ENCODE measurements around the gene USP22. TPM values are rescaled to one million over a fixed set of nuclear protein-coding genes. Genes with fewer than 3 reads are reported as not detected.

The USP22 gene
- total and polyA plus RNA-seq, 2 of the 8 experiments (the other 6 are each of a cell fraction or from before 2014, with no cell fraction given) = 221 to 316 TPM

DNA sequence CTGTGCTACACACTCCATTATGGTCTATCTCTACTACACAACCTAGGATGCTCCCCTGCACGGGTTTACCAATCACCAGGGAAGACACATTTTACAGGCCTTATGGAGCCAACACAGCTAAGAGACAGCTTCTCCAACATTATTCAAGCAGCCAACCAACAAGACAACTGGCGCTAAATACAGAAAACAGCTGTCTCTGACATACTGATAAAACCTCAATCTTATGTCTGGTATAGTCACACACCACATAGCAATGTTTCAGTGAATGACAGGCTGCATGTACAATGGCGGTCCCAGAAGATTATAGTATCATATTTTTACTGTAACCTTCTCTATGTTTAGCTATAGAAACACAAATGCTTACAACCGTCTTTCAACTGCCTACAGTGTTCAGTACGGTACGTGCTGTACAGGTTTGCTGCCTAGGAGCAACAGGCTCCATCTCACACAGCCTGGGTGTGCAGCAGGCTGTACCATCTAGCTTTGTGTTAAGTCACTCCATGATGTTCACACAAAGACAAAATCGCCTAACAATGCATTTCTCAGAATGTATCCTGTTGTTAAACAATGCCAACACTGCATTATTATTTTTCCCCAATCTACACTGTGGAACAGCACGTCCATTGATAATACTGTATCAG is 10.9 kb downstream of the USP22 start:
- H3K27ac ChIP-seq (ENCODE audit: low read depth, low read length) = no peak overlapping the region
- H3K79me1 ChIP-seq (ENCODE audit: low read depth, low read length) = peaks cover 9% of the 10 kb centered on the region
- no peak overlapping the region for H2AFZ ChIP-seq (ENCODE audit: low read length)
- peaks cover 3 to 16% (median 9%) of the 10 kb centered on the region in 4 experiments; a peak in 6 of 7 replicates for H3K4me1 ChIP-seq (replicated peaks in 1 of 4; ENCODE audit: control insufficient read depth in 3 of 4, insufficient read depth in 4 of 4, low read length in 3 of 4)
- H2BK120ac ChIP-seq (replicated peaks; ENCODE audit: low read depth, low read length) = no peak overlapping the region
- TF ChIP-seq POLR2A (IDR thresholded peaks at IDR 0.05; ENCODE audit: control extremely low read depth in 1 of 2, low read depth in 2 of 2, low read length in 2 of 2) (peak in 1 of 2 experiments; percentile 38; a peak in 1 of 3 replicates), SUZ12 (IDR thresholded peaks at IDR 0.05; ENCODE audit: low read length) (no peak)
- no peak overlapping the region for H2BK12ac ChIP-seq (ENCODE audit: low read depth, low read length)
- no peak overlapping the region for H3K4me3 ChIP-seq (ENCODE audit: extremely low read depth in 1 of 4, insufficient read depth in 2 of 4, low read depth in 3 of 4, low read length in 4 of 4)
- no peak overlapping the region for H3K14ac ChIP-seq (ENCODE audit: insufficient read length)
- H3K18ac ChIP-seq (ENCODE audit: extremely low read depth, low read length) = no peak overlapping the region
- no peak overlapping the region for H2BK5ac ChIP-seq (ENCODE audit: low read depth, low read length)
- no peak overlapping the region for H3K23ac ChIP-seq (ENCODE audit: insufficient read length)
- FAIRE-seq = no peak
- H3K4me2 ChIP-seq (ENCODE audit: insufficient read depth in 1 of 2, low read depth in 2 of 2, low read length in 2 of 2) = no peak overlapping the region
- H2AK5ac ChIP-seq (ENCODE audit: low read depth, low read length) = no peak overlapping the region
- H4K8ac ChIP-seq (ENCODE audit: extremely low read depth, insufficient read depth, low read length) = no peak overlapping the region
- no peak overlapping the region for H3K4ac ChIP-seq (replicated peaks; ENCODE audit: insufficient read length, low read depth, low read length)
- peaks cover 70% of the 10 kb centered on the region in 2 experiments for H4K20me1 ChIP-seq (replicated peaks in 1 of 2; ENCODE audit: control insufficient read depth in 1 of 2, insufficient read depth in 2 of 2, low read length in 2 of 2)
- DNase-seq (ENCODE audit: low read depth in 1 of 2, low spot score in 2 of 2) = no peak
- H3K23me2 ChIP-seq (ENCODE audit: low read depth, low read length) = no peaks in the 10 kb centered on the region
- 78% methylated on average over 8 of the region's 8 CpGs; no CpG with 5 or more reads in 1 of the 2 experiments for WGBS, 2 experiments (ENCODE audit: extremely low coverage in 1 of 2, insufficient coverage in 1 of 2, insufficient read length in 1 of 2, insufficient replicate concordance in 2 of 2, low coverage in 1 of 2, low lambda C conversion rate in 2 of 2, missing lambda C conversion rate in 1 of 2)
- no peaks in the 10 kb centered on the region for H3K27me3 ChIP-seq (replicated peaks in 1 of 4; ENCODE audit: control insufficient read depth in 3 of 4, extremely low read depth in 1 of 4, insufficient read depth in 3 of 4, low read length in 3 of 4)
- peaks cover 94 to 99% of the 10 kb centered on the region in 2 experiments for H3K79me2 ChIP-seq (ENCODE audit: control insufficient read depth in 1 of 2, insufficient read depth in 2 of 2, low read length in 2 of 2)
- H3K56ac ChIP-seq (replicated peaks; ENCODE audit: insufficient read length, low read depth, low read length) = no peak overlapping the region
- H4K91ac ChIP-seq (replicated peaks; ENCODE audit: insufficient read length, low read length) = no peak overlapping the region
- no peak overlapping the region for H2BK20ac ChIP-seq (ENCODE audit: low read length)
- no peak overlapping the region for H4K5ac ChIP-seq (ENCODE audit: insufficient read length, low read depth, low read length)
- POLR2A ChIA-PET (ENCODE audit: partially characterized antibody) = interaction anchor here (0.6 to 3.8 kb wide), 6 partner anchors 10 to 113 kb away, joined by 3 to 31 read pairs (median 3); partner anchors contain the start of gene USP22
- H3K36me3 ChIP-seq (ENCODE audit: control insufficient read depth in 2 of 4, insufficient read depth in 4 of 4, low read length in 3 of 4) = peaks cover 5 to 28% (median 15%) of the 10 kb centered on the region in 4 experiments; a peak in 7 of 8 replicates
- CTCF ChIA-PET (ENCODE audit: partially characterized antibody) = interaction anchor here (0.5 to 1.8 kb wide), 4 partner anchors 11 to 238 kb away, joined by 3 to 7 read pairs (median 4); no protein-coding TSS in a partner anchor
- no peak overlapping the region for H2BK15ac ChIP-seq (ENCODE audit: low read length)
- H3K9ac ChIP-seq (replicated peaks in 1 of 4; ENCODE audit: extremely low read depth in 1 of 4, low read depth in 3 of 4, low read length in 3 of 4) = no peak overlapping the region
- H3K9me3 ChIP-seq (ENCODE audit: insufficient read depth in 2 of 2, low read depth in 1 of 2, low read length in 1 of 2) = no peaks in the 10 kb centered on the region

All from H1 (cell line).